GM23248 (cell line): ENCODE results near the gene EBI3. TPM values are rescaled to one million over a fixed set of nuclear protein-coding genes. Genes with fewer than 3 reads are reported as not detected.
A peak's percentile ranks its signal among the peaks of the same experiment; 100 is the strongest.

ENCODE experiments used
- DNase-seq: peaks from one replicate; pipeline ENCODE4 v3.0.0-alpha.2; 2015
- H2AFZ ChIP-seq: fragments of 200-600 bp; sonication (generic); 2 replicates; pipeline ENCODE4 v1.6.1; 2016; ENCODE audit warnings: antibody characterized with exemption
- H3F3A ChIP-seq: fragments of 200-600 bp; sonication (generic); 2 replicates; pipeline ENCODE4 v1.6.1; 2016; ENCODE audit warnings: mild to moderate bottlenecking, antibody characterized with exemption, mixed run types; ENCODE audit not compliant: insufficient read depth
- H3K27ac ChIP-seq: fragments of 200-600 bp; sonication (generic); 2 replicates; pipeline ENCODE4 v1.5.1; 2016; ENCODE audit warnings: mild to moderate bottlenecking
- H3K27me3 ChIP-seq: fragments of 200-600 bp; sonication (generic); replicated peaks from 2 replicates; pipeline ENCODE4 v1.6.1; 2016; ENCODE audit warnings: mild to moderate bottlenecking; ENCODE audit not compliant: insufficient read depth
- H3K36me3 ChIP-seq: fragments of 200-600 bp; sonication (generic); 2 replicates; pipeline ENCODE4 v1.6.1; 2016; ENCODE audit warnings: low read depth, mild to moderate bottlenecking
- H3K4me1 ChIP-seq: fragments of 200-600 bp; sonication (generic); 2 replicates; pipeline ENCODE4 v1.6.1; 2016; ENCODE audit warnings: mild to moderate bottlenecking; ENCODE audit not compliant: insufficient read depth
- H3K4me2 ChIP-seq: fragments of 200-600 bp; sonication (generic); one replicate; pipeline ENCODE4 v1.6.1; 2016; ENCODE audit warnings: mild to moderate bottlenecking; ENCODE audit not compliant: unreplicated experiment
- H3K4me3 ChIP-seq: fragments of 200-600 bp; sonication (generic); 2 replicates; pipeline ENCODE4 v1.5.1; 2016; ENCODE audit warnings: mild to moderate bottlenecking
- H3K79me2 ChIP-seq: fragments of 200-600 bp; sonication (generic); 2 replicates; pipeline ENCODE4 v1.6.1; 2016; ENCODE audit warnings: mild to moderate bottlenecking; ENCODE audit not compliant: insufficient read depth
- H3K9ac ChIP-seq: fragments of 200-600 bp; sonication (generic); 2 replicates; pipeline ENCODE4 v1.6.1; 2016; ENCODE audit warnings: mild to moderate bottlenecking
- H3K9me2 ChIP-seq: fragments of 200-600 bp; sonication (generic); 2 replicates; pipeline ENCODE4 v1.6.1; 2016; ENCODE audit warnings: mixed run types, mild to moderate bottlenecking, moderate library complexity; ENCODE audit not compliant: insufficient read depth
- H3K9me3 ChIP-seq: fragments of 200-600 bp; sonication (generic); one replicate; pipeline ENCODE4 v1.6.1; 2017; ENCODE audit warnings: low read depth
- H4K20me1 ChIP-seq: fragments of 200-600 bp; sonication (generic); 2 replicates; pipeline ENCODE4 v1.6.0; 2016; ENCODE audit not compliant: insufficient read depth
- EZH2 ChIP-seq: fragments of 200-600 bp; sonication (generic); IDR thresholded peaks from 2 replicates; pipeline ENCODE4 v1.6.1; 2018; ENCODE audit warnings: antibody characterized with exemption, mild to moderate bottlenecking; ENCODE audit not compliant: insufficient read depth, poor library complexity, severe bottlenecking
- EZH2phosphoT487 ChIP-seq: fragments of 200-600 bp; sonication (generic); IDR thresholded peaks from 2 replicates; pipeline ENCODE4 v1.6.1; 2018; ENCODE audit warnings: antibody characterized with exemption, moderate library complexity, mild to moderate bottlenecking, low read depth; ENCODE audit not compliant: insufficient read depth
- WGBS, 2 experiments: methylation state at CpG; one replicate each; pipeline ENCODE4 v1.1.6; 2015 to 2017; ENCODE audit warnings: low lambda C conversion rate in 2 of 2, low coverage in 1 of 2; ENCODE audit errors: missing lambda C conversion rate in 2 of 2; 5-methylcytosine and 5-hydroxymethylcytosine counted together
- in situ Hi-C: fragments of 300-500 bp; cut with MboI; formaldehyde crosslinking; loops from 2 replicates; pipeline ENCODE4 v1.15.0; 2020
- polyA plus RNA-seq: library from polyadenylated mRNA; unstranded; fragments of >200 nt; fragmentation: Nextera tagmentation; extraction: Ambion mirVana; gene quantifications from 2 replicates; pipeline ENCODE4 v1.2.1, GENCODE V29; 2016
- total RNA-seq: library from RNA; depleted of rRNA; stranded (reverse); fragments of >200 nt; shearing (Covaris generic); gene quantifications from 2 replicates; pipeline ENCODE4 v1.2.3, GENCODE V29; 2014

EBI3 gene
- total and polyA plus RNA-seq, 2 experiments from 2014 or later: 0.56 TPM; not detected in 1

DNA sequence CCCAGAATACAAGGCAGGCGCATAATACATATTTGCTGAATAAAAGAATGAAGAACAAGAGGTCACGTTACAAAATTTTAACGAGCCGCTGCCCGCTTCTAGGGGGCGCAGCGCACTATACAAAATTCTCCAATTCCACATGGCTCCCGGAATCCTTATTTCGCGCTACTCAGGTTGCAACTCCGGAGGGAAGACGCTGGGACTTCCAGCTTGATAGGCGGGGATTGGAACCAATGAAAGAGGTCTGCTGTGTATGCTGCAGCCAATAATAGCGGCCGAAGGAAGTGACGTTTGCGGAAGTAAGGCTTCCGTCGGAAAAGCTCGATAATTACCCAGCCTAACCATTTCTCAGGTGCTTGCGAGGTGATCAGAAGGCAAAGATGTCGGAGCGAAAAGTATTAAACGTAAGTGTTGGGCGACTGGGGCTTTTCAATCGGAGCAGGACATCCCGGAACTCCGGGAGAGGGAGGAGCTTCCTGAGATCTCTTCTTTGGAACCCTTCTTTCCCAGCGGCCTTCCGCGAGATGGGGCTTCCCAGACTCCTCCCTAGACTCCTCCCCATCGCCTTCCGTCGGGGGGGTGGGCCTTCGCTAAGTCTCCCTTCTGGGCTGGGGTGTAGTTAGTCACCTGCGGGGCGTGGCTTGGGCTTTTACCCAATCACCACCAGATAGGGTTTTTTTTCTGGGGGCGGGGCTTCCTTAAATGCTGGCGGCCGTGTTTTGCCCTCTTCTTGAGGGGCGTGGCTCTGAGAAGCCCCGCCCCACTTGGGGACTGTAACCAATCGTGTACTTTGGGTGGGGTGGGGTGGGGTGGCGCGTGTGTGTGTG is 17.7 kb downstream of the EBI3 start, which contains the start of gene YJU2:
Gene YJU2 (plus strand): TSS at position 314 of the 827 bp plus-strand sequence. CDS start 67 bp downstream, at position 381.
- Histone ChIP-seq H3K9me3 (no peaks in the 10 kb centered on the region), H3K4me2 (peak within 1 kb of the TSS; percentile 85), H3K36me3 (peaks cover 7% of the 10 kb centered on the region; the same call in 1 of the 2 replicates), H3K4me1 (no peaks in the 10 kb centered on the region), H3F3A (no peaks in the 10 kb centered on the region), H3K79me2 (peaks cover 11% of the 10 kb centered on the region; the same call in 1 of the 2 replicates), H3K27ac (peak within 1 kb of the TSS; percentile 94), H3K9ac (peak within 1 kb of the TSS; percentile 94), H3K27me3 (no peaks in the 10 kb centered on the region), H2AFZ (peak within 1 kb of the TSS; percentile 98), H3K4me3 (peak within 1 kb of the TSS; percentile 90), H3K9me2 (no peaks in the 10 kb centered on the region), H4K20me1 (no peaks in the 10 kb centered on the region)
- TF ChIP-seq EZH2phosphoT487 (no peak), EZH2 (no peak)
- peak; percentile 100 for DNase-seq
- in situ Hi-C loops: no loop called here
- 1% methylated on average over 41 to 45 of the region's 45 CpGs for WGBS, 2 experiments

DNA sequence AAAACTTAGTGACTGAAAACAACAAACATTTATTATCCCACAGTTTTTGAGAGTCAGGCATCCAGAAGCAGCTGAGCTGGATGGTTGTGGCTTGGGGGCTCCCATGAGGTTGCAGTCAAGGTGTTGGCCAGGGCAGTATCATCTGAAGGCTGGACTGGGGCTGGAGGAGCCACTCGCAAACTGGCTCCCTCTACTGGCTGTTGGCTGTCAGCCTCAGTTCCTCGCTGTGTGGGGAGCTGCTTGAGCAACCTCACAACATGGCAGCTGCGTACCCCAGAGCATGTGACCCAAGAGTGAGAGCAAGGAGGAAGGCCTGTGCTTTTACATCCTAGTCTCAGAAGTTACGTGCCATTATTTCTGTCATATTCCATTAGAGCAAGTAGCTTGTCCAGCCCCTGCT is 27.2 kb downstream of the EBI3 start:
- DNase-seq: no peak
- H3K36me3 ChIP-seq: peaks cover 22% of the 10 kb centered on the region; the same call in 1 of the 2 replicates
- H3K4me2 ChIP-seq: no peak overlapping the region
- H3K9me3 ChIP-seq: no peaks in the 10 kb centered on the region
- no peak overlapping the region for H3K9ac ChIP-seq
- no peaks in the 10 kb centered on the region for H3K9me2 ChIP-seq
- H3F3A ChIP-seq: no peaks in the 10 kb centered on the region
- no peaks in the 10 kb centered on the region for H3K27me3 ChIP-seq
- H3K79me2 ChIP-seq: no peaks in the 10 kb centered on the region
- H3K27ac ChIP-seq: no peak overlapping the region
- no peaks in the 10 kb centered on the region for H3K4me1 ChIP-seq
- no peak for TF ChIP-seq EZH2phosphoT487
- TF ChIP-seq EZH2: no peak
- no peaks in the 10 kb centered on the region for H4K20me1 ChIP-seq
- no peak overlapping the region for H2AFZ ChIP-seq
- in situ Hi-C loops: no loop called here
- 88 to 93% methylated on average over 4 of the region's 4 CpGs for WGBS, 2 experiments
- no peak overlapping the region for H3K4me3 ChIP-seq

DNA sequence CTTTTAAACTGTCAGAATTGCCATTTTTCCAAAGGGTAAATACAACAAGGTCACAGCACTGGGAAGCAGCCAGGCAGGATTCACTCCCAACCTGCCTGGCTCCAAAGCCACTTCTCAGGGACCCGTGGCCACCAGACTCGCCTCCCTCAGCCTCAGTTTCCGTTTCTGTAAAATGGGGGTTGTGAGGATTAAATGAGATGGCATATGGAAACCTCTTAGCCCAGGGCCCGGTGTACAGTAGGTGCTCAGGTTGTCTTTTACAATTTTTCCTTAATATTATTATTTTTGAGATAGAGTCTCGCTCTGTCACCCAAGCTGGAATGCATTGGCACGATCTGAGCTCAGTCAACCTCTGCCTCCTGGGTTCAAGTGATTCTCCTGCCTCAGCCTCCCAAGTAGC is 27.7 kb downstream of the EBI3 start:
- in situ Hi-C loops: no loop called here

DNA sequence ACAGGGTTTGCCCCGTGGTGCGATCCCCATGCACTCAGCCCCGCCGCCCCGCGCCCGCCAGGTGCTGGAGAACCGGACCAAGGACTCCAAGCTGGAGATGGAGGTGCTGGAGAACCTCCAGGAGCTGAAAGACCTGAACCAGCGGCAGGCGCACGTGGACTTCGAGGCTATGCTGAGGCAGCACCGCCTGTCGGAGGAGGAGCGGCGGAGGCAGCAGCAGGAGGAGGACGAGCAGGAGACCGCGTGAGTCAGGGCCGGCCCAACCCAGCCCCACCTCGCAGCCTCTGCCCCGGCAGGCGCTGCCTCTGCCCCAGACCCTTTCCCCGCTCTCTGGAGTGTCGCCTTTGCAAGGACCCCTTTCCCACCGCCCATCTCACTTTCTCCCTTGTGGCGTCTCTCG is 28.9 kb downstream of the EBI3 start:
- H3K9ac ChIP-seq: no peak overlapping the region
- H3K27me3 ChIP-seq: no peaks in the 10 kb centered on the region
- in situ Hi-C loops: no loop called here
- H3K4me3 ChIP-seq: no peak overlapping the region
- no peak overlapping the region for H3K4me2 ChIP-seq
- no peak overlapping the region for H3K27ac ChIP-seq
- no peaks in the 10 kb centered on the region for H3K79me2 ChIP-seq
- TF ChIP-seq EZH2phosphoT487 (no peak), EZH2 (no peak)
- no peaks in the 10 kb centered on the region for H3F3A ChIP-seq
- H3K9me2 ChIP-seq: no peaks in the 10 kb centered on the region
- H2AFZ ChIP-seq: no peak overlapping the region
- H3K9me3 ChIP-seq: no peaks in the 10 kb centered on the region
- H4K20me1 ChIP-seq: no peaks in the 10 kb centered on the region
- WGBS, 2 experiments: 95 to 96% methylated on average over 19 to 28 of the region's 28 CpGs
- no peak for DNase-seq
- H3K36me3 ChIP-seq: peaks cover 22% of the 10 kb centered on the region; the same call in 1 of the 2 replicates
- H3K4me1 ChIP-seq: no peaks in the 10 kb centered on the region

More for the DNA sequence above, 27.7 kb downstream of the EBI3 start:
- no peaks in the 10 kb centered on the region for H3K27me3 ChIP-seq
- no peak overlapping the region for H2AFZ ChIP-seq
- H3K27ac ChIP-seq: no peak overlapping the region
- H3K4me1 ChIP-seq: no peaks in the 10 kb centered on the region
- no peak overlapping the region for H3K4me3 ChIP-seq
- H3K9me2 ChIP-seq: no peaks in the 10 kb centered on the region
- no peaks in the 10 kb centered on the region for H3F3A ChIP-seq
- H3K9me3 ChIP-seq: no peaks in the 10 kb centered on the region
- peaks cover 22% of the 10 kb centered on the region; the same call in 1 of the 2 replicates for H3K36me3 ChIP-seq
- no peak for TF ChIP-seq EZH2
- TF ChIP-seq EZH2phosphoT487: no peak
- no peak for DNase-seq
- no peaks in the 10 kb centered on the region for H4K20me1 ChIP-seq
- no peaks in the 10 kb centered on the region for H3K79me2 ChIP-seq
- no peak overlapping the region for H3K4me2 ChIP-seq
- H3K9ac ChIP-seq: no peak overlapping the region
- 88 to 94% methylated on average over 6 of the region's 6 CpGs for WGBS, 2 experiments
